ENCODE measurements around the gene SEMA4B. TPM values are rescaled to one million over a fixed set of nuclear protein-coding genes. Genes with fewer than 3 reads are reported as not detected.

The SEMA4B gene
- total RNA-seq, 2 donors from 2014 or later: 26.9 to 38.4 TPM

- Histone ChIP-seq H3K9me3 (no peaks in the 10 kb centered on the region), H3K27me3 (replicated peaks; ENCODE audit: insufficient read depth) (no peaks in the 10 kb centered on the region), H3K4me3 (no peak overlapping the region), H3K27ac (no peak overlapping the region), H3K36me3 (no peaks in the 10 kb centered on the region), H3K4me1 (ENCODE audit: control insufficient read depth in 1 of 2, low read depth in 2 of 2) (peaks cover 0 to 3% of the 10 kb centered on the region in 2 donors)
- TF ChIP-seq CTCF (IDR thresholded peaks at IDR 0.05): no peak
- ATAC-seq (ENCODE audit: insufficient number of reproducible peaks, low FRiP score, low read depth) (no peak), DNase-seq (ENCODE audit: low spot score) (no peak)
Observed at GRCh38 chr15:90212221-90213098, 11.3 kb downstream of the SEMA4B start.

GRCh38 chr15:90213122-90213817 lies 12.1 kb downstream of the SEMA4B start:
- DNase-seq (ENCODE audit: low spot score) (no peak), ATAC-seq (ENCODE audit: insufficient number of reproducible peaks, low FRiP score, low read depth) (no peak)
- H3K9me3 ChIP-seq: no peaks in the 10 kb centered on the region
- no peaks in the 10 kb centered on the region for H3K36me3 ChIP-seq
- no peaks in the 10 kb centered on the region for H3K27me3 ChIP-seq (replicated peaks; ENCODE audit: insufficient read depth)
- peaks cover 0 to 3% of the 10 kb centered on the region in 2 donors for H3K4me1 ChIP-seq (ENCODE audit: control insufficient read depth in 1 of 2, low read depth in 2 of 2)
- no peak for TF ChIP-seq CTCF (IDR thresholded peaks at IDR 0.05)
- no peak overlapping the region for H3K27ac ChIP-seq
- no peak overlapping the region for H3K4me3 ChIP-seq

- no peaks in the 10 kb centered on the region for H3K27me3 ChIP-seq (replicated peaks; ENCODE audit: insufficient read depth)
- no peak for ATAC-seq (ENCODE audit: insufficient number of reproducible peaks, low FRiP score, low read depth)
- no peak overlapping the region for H3K27ac ChIP-seq
- peaks cover 0 to 3% of the 10 kb centered on the region in 2 donors for H3K4me1 ChIP-seq (ENCODE audit: control insufficient read depth in 1 of 2, low read depth in 2 of 2)
- H3K36me3 ChIP-seq: no peaks in the 10 kb centered on the region
- DNase-seq (ENCODE audit: low spot score): no peak
- no peak for TF ChIP-seq CTCF (IDR thresholded peaks at IDR 0.05)
- H3K9me3 ChIP-seq: no peaks in the 10 kb centered on the region
- H3K4me3 ChIP-seq: no peak overlapping the region
Observed at GRCh38 chr15:90213818-90214204, 12.7 kb downstream of the SEMA4B start.

GRCh38 chr15:90214553-90215196 lies 13.5 kb downstream of the SEMA4B start:
- no peak for ATAC-seq (ENCODE audit: insufficient number of reproducible peaks, low FRiP score, low read depth)
- Histone ChIP-seq H3K4me3 (no peak overlapping the region), H3K4me1 (ENCODE audit: control insufficient read depth in 1 of 2, low read depth in 2 of 2) (peaks cover 0 to 3% of the 10 kb centered on the region in 2 donors), H3K9me3 (no peaks in the 10 kb centered on the region), H3K27me3 (replicated peaks; ENCODE audit: insufficient read depth) (no peaks in the 10 kb centered on the region), H3K36me3 (no peaks in the 10 kb centered on the region), H3K27ac (no peak overlapping the region)
- TF ChIP-seq CTCF (IDR thresholded peaks at IDR 0.05): no peak
- DNase-seq (ENCODE audit: low spot score): no peak

Data from thoracic aorta (tissue), 2 donors.